Activated gamma-delta T cell (primary cell): Measurements from ENCODE around the gene SRSF9.
"Not testable (repeated sequence)": the region's sequence is repeated elsewhere in the genome, so short reads cannot be mapped to it uniquely, and the experiment has no call there.

Experiments used
- DNase-seq: peaks from one replicate; lab custom pipeline; 2025; lab: John Stamatoyannopoulos, UW
- total RNA-seq, 2 donors: gene quantifications; one replicate each; lab custom pipeline; 2026; lab: John Stamatoyannopoulos, UW

The SRSF9 gene
- 145 to 146 reads per million in 2 donors for total RNA-seq

GRCh38 chr12:120469450-120470149 is at the start of gene SRSF9:
Gene SRSF9 (minus strand): TSS chr12:120469748. CDS start chr12:120469609, 139 bp downstream.
- DNase-seq, result peak; percentile 98

DNA sequence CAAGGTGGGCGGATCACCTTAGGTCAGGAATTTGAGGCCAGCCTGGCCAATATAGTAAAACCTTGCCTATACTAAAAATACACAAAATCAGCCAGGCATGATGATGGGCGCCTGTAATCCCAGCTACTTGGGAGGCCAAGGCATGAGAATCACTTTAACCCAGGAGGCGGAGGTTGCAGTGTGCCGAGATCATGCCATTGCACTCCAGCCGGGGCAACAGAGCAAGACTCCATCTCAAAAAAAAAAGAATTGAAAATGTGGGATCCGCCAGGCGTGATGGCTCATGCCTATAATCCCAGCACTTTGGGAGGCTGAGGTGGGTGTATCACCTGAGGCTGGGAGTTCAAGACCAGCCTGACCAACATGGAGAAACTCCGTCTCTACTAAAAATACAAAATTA is 49.8 kb upstream of the SRSF9 start:
- DNase-seq, result not testable (repeated sequence)

DNA sequence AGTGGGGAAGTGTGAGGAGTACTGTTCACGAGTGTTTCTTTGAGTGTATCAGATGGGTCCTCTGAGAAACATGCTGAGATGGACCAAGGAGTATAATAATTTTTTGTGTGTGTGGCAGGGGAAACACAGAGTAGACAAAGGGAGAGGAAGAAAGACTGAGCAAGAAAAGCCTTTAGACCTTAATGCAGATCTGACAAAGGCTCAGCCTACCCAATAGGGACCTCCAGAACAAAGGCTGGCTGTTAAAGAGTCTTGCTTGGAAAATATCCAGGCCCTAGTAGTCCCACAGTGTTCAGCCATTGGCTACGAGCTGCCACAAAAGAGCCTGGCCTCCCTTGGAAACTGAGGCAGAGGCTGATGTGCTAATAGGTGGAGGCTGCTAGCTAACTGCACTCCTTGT is 45.9 kb upstream of the SRSF9 start:
- DNase-seq, result no peak

DNA sequence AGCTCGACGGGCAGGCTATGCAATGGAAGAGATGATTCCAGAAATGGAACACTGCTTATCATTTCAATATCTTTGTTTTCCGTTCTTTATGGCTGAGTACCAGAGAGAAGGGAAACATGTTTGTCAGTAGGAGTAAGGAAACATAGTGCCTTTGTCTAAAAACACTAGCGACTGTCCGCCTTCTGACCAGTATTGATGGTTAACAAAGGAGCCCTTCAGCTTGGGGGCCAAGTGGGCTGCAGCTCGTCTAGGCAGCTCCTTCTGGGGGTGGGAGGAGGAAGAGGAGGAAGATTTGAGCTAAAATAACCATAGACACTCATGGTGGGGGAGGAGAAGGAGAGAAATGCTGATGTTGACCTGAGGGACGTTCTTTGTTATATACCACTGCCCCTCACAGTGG is 44.5 kb upstream of the SRSF9 start:
- no peak for DNase-seq

- no peak for DNase-seq
These were observed 39.0 kb upstream of the SRSF9 start for GRCh38 chr12:120508537-120508936.

DNA sequence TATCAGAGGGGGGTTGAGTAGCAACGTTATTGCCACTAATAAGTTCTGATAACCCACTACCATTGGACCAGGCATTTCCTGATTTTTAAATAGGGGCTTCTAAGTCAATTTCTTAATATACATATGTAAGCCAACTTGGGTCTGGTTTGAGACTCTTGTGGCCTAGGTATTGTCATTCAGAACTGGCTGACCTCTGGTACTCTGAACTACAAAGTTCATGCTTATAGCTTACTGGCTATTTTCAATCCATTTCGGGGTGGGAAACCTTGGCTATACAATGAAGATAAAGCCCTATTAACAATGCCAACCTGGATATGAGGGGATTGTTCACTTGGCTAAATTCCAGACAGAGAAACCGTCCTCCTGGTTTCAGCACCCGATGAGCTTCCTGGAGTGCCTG is 35.0 kb upstream of the SRSF9 start:
- no peak for DNase-seq

GRCh38 chr12:120500581-120500980 is 31.0 kb upstream of the SRSF9 start:
- no peak for DNase-seq

DNA sequence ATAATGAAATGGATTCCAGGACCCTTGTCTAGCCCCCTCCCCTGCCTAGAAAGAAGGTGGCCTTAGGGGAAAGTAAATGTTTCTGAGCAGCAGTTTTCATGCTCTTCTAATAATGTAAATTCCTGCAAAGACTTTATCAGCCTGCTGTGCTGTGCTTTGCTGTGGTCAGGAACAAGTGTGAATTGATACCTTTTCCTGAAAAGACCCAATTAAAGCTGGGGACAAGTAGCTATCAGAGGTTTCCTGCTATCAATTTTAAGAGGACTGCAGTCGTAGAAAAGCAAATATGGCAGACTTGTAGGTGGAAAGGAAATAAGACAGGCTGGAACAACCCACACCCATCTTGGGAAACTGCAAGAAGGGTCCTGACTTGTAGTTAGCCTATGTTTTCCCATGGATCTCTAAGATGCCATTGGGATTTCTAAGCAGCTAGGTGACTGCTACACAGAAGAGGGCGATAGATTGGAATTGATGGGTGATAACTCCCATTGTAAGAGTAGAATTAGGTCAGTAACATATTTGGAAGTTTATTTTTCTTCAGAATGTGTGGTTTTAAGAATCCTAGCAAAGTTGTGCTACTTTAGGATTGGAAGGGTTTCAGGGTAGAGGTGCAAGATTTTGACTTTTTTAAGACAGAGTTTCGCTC is 29.4 kb upstream of the SRSF9 start:
- no peak for DNase-seq

DNA sequence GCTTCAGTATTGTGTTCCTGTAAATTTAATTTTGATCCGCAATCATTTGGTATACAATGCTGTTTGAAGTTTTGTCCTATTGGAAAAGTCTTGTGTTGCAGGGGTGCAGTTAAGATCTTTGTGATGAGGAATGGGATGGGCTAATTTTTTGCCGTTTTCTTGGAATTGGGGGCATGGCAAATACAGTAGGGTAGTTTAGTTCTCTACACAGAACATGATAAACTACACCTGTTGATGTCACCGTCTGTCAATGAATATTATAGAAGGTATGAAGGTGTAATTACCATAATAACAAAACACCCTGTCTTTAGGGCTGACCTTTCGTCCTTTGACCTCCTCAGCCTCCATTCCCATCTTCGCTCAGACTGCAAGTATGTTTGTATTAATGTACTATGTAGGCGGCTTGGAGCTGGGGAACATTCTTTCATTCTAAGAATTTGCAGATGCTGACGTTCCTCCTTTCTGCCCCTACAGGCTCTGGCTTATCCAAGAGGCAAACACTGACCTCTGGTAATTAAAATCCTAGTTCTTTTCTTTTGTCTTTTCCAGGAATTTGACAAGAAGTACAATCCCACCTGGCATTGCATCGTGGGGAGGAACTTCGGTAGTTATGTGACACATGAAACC is 28.1 kb upstream of the SRSF9 start:
- no peak for DNase-seq

DNA sequence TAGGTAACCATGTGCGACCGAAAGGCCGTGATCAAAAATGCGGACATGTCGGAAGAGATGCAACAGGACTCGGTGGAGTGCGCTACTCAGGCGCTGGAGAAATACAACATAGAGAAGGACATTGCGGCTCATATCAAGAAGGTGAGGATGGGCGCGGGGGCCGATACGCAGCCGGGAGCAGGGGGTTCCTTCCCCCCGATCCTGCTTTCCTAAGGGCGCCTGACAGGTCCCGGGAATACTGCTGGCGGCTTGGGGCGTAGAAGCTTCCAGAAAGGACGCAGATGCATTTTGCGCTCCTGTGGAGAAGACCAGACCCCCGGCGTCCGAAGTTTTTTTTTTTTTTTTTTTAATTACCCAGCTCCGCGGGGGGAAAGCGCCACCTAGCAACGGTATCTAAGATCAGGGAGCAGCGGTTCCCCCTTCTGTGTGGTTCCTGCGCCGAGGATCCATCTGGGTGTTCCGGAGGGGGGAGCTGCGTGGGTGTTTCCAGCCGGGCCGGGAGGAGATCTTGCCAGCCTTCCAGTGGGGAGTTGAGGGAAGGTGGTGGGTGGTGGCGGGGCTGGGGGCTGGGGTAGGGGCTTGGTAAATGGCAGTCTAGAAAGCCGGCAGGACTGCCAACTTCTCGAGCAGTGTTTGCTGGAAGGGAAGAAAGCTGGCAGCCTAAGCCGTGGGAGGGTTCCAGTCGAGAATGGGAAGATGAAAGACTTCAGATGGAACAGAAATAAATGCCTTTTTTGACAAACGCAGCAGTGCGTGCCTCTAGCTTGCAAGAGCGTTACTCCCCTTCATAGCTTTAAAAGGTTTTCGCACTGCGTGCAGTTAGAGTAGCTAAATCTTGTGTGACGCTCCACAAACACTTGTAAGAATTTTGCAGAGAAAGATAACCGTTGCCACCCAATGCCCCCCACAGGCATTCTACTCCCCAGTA is 27.1 kb upstream of the SRSF9 start:
- peak; percentile 19 for DNase-seq

DNA sequence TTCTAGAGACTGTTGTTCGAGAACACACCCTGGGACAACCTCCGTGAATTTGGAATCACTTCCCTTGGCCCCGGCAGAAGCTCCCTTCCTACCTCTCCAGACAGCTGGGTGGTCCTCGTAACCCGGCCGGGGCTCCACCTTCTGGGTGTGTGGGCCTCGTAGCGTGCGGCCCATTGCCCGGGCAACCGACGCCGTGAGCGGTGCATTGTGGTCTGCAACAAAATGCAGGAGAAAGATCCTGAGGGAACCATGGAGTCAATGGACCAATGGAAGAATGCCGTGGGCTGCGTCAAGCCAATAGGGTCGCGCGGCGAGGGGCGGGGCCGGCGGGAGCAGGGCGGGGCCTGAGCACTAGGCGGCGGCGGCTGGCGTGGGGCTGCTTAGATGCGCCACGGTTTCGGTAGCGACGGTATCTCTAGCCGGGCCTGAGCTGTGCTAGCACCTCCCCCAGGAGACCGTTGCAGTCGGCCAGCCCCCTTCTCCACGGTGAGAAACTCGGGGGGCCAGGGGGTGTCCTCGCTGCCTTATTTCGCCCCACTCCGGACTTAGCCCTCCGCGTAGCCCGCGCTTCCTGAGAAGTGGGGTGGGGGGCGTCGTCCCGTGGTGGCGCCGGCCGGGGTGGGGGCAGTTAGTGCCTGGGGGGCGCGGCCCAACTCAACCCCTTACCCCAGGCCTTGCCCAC is 26.3 kb upstream of the SRSF9 start, which contains the start of gene DYNLL1:
Gene DYNLL1, plus strand, starts transcription at position 383 of the 682 bp plus-strand sequence. CDS start 309 bp downstream, outside the sequence.
- peak; percentile 93 for DNase-seq

DNA sequence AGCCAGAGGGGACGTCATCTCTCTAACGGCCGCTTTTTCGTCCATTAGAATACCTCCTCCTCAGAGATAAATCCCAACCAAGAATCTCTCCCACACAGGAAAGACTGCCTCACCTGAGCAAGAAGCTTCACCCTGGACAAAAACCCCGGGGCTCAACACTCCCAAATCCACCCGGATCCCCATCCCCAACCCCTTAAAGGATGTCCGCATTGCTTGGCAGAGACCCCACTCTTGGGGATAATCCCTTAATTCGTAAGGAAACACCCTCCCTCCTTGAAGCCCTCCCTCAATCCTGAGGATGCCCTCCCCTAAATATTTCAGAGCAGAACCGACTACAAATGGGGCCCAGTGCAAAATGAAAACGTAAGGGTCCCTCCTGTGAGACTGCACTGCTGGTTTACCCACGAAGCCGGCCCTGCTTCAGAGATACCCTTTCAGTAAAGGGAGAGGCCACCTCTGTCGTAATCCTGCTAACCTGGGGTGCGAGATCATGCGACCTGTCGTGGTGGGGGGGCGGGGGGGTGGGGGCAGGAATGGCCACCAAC is 25.7 kb upstream of the SRSF9 start:
- DNase-seq, result no peak

- DNase-seq, result no peak
These were observed 21.4 kb upstream of the SRSF9 start for GRCh38 chr12:120490833-120491512.

DNA sequence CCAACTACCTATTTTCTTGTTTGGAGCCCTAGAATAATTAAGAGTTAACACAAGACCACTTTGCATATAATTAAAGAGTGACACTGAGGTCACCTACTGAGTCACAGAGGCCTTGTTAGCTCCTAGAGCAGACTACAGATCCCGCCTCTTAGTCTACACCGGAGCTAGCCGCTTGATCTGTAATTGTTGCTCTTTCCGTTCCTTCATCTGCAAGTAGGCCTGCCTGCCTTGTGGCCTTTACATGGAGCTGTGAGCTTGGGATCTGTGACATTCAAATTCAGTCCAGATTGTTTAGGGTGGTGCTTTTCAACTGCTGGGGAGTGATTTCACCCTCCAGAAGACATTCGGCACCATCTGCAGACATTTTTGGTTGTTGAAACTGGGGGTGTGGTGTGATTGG is 20.8 kb upstream of the SRSF9 start:
- DNase-seq, result no peak

- no peak for DNase-seq
These were observed 19.5 kb upstream of the SRSF9 start for GRCh38 chr12:120489018-120489417.

DNA sequence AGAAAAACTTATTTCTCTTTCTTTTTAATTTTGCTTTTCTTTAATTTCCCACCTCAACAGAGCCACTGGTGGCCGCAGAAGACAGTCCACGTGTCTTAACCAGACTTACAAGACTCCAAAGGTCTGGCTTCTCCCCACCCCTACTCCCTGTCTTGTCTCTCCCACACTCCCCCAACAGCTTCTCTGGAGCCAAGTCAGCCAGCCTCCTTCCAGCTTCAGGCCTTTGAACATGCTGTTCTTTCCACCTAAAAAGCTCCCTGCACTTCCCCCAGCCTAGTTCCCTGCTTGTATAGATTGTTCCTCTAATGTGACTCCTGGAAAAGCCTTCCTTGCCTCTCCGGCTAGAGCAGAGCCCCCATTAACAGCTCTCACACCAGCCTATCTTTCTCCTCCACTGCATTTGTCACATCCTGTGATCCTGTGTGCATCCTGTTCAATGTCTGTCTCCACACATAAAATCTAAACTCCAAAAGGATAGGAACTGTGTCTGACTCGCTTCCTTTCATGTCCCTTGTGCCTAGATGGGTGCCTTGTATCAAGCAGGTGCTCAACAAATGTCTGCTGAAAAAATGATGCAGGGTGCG is 18.6 kb upstream of the SRSF9 start:
- DNase-seq, result no peak

- DNase-seq, result not testable (repeated sequence)
These were observed 18.0 kb upstream of the SRSF9 start for GRCh38 chr12:120487552-120487951.

- DNase-seq, result no peak
These were observed 16.7 kb upstream of the SRSF9 start for GRCh38 chr12:120485961-120486881.

DNA sequence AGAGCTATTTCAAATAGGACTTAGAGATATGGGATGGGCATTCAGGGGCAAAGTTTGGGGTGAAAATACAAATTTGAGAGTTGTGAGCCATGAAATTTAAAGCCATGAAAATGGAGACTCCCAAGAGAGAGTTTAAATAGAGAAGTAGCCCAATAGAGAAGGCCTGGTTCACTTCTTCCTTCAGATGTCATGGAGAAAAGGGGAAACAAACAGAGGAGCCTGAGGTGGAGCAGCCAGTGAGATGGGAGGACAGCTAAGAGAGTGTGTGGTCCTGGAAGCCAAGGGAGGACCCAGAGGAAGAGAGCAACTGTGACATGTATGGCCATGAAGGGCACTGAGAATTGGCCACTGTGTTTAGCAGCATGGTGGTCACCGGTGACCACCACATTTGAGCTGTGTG is 14.1 kb upstream of the SRSF9 start:
- no peak for DNase-seq
